Astrocyte (in vitro differentiated cells and primary cell): ENCODE measurements around the gene HMG20A.

Experiments
- CTCF ChIP-seq: IDR thresholded peaks from 2 replicates; pipeline ENCODE4 v1.5.1; 2011; ENCODE audit warnings: low read depth, mild to moderate bottlenecking, inconsistent platforms, low read length, moderate library complexity; ENCODE audit not compliant: insufficient read depth
- EZH2 ChIP-seq: IDR thresholded peaks from 2 replicates; pipeline ENCODE4 v1.6.1; 2012; ENCODE audit warnings: mild to moderate bottlenecking, low read length, inconsistent platforms; ENCODE audit not compliant: insufficient read depth

GRCh38 chr15:77500989-77501388, 80.3 kb downstream of the HMG20A start:
- TF ChIP-seq CTCF (no peak), EZH2 (no peak)
